ENCODE results near the gene TXK. TPM values are rescaled to one million over a fixed set of nuclear protein-coding genes. Genes with fewer than 3 reads are reported as not detected.

The TXK gene
- total RNA-seq, 1 experiment from 2014 or later, result 0.70 TPM

DNA sequence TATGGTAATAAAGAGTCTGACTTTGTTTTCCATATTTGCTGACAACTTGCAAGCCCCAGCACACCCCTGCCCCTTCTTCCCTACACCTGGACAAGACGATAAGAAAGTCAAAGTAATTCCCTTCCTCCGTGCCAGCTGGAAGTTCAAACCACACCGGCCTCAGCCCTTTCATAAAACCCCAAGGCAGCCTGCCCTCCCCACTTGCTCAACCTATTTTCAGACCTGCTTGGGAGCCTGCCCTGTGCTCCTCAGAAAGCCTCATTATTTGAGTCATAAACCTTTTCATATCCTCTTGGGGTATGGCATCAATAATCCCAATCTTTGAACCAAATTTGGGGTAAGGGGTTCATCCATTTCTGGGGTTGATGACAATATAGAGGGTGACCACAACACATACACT, 88.0 kb downstream of the TXK start:
- TF ChIP-seq SP1 (CRISPR knock-in tag; conservative IDR thresholded peaks at IDR 0.05) (no peak), CDX4 (CRISPR knock-in tag; IDR thresholded peaks at IDR 0.05; ENCODE audit: borderline replicate concordance) (no peak), OVOL2 (CRISPR knock-in tag; IDR thresholded peaks at IDR 0.05; ENCODE audit: borderline replicate concordance) (no peak), ZNF219 (CRISPR knock-in tag; IDR thresholded peaks at IDR 0.05; ENCODE audit: borderline replicate concordance) (no peak), NR3C1 (CRISPR knock-in tag; conservative IDR thresholded peaks at IDR 0.05; ENCODE audit: low read depth) (no peak), ZNF423 (CRISPR knock-in tag; IDR thresholded peaks at IDR 0.05) (no peak), ZMAT4 (CRISPR knock-in tag; IDR thresholded peaks at IDR 0.05) (no peak)
- TF ChIP-seq, protein P1, sequence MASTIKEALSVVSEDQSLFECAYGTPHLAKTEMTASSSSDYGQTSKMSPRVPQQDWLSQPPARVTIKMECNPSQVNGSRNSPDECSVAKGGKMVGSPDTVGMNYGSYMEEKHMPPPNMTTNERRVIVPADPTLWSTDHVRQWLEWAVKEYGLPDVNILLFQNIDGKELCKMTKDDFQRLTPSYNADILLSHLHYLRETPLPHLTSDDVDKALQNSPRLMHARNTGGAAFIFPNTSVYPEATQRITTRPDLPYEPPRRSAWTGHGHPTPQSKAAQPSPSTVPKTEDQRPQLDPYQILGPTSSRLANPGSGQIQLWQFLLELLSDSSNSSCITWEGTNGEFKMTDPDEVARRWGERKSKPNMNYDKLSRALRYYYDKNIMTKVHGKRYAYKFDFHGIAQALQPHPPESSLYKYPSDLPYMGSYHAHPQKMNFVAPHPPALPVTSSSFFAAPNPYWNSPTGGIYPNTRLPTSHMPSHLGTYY (CRISPR knock-in tag; IDR thresholded peaks at IDR 0.05), result no peak
- TF ChIP-seq, protein P2, sequence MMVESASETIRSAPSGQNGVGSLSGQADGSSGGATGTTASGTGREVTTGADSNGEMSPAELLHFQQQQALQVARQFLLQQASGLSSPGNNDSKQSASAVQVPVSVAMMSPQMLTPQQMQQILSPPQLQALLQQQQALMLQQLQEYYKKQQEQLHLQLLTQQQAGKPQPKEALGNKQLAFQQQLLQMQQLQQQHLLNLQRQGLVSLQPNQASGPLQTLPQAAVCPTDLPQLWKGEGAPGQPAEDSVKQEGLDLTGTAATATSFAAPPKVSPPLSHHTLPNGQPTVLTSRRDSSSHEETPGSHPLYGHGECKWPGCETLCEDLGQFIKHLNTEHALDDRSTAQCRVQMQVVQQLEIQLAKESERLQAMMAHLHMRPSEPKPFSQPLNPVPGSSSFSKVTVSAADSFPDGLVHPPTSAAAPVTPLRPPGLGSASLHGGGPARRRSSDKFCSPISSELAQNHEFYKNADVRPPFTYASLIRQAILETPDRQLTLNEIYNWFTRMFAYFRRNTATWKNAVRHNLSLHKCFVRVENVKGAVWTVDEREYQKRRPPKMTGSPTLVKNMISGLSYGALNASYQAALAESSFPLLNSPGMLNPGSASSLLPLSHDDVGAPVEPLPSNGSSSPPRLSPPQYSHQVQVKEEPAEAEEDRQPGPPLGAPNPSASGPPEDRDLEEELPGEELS (CRISPR knock-in tag; IDR thresholded peaks at IDR 0.05), result no peak
- no peak for DNase-seq (ENCODE audit: low spot score)
- H3K9me3 Mint-ChIP-seq, result peaks cover 3% of the 10 kb centered on the region; the same call in 1 of the 2 replicates
- H3K4me3 Mint-ChIP-seq, result no peak overlapping the region
- peaks cover 12% of the 10 kb centered on the region for H3K4me1 Mint-ChIP-seq
- H3K27me3 Mint-ChIP-seq (ENCODE audit: low read depth), result no peaks in the 10 kb centered on the region
- H3K27ac Mint-ChIP-seq, result no peak overlapping the region
- no peak for ATAC-seq
- ChIA-PET POLR2A (no interaction called here), CTCF (interaction anchor here (1.0 to 1.6 kb wide), 2 partner anchors 12 to 15 kb away, joined by 3 to 8 read pairs; no protein-coding TSS in a partner anchor)
- no peaks in the 10 kb centered on the region for H3K36me3 Mint-ChIP-seq

GRCh38 chr4:48044298-48044697, 89.8 kb downstream of the TXK start:
- Mint-ChIP-seq H3K4me1 (peaks cover 6% of the 10 kb centered on the region), H3K27ac (no peak overlapping the region), H3K27me3 (ENCODE audit: low read depth) (no peaks in the 10 kb centered on the region), H3K4me3 (no peak overlapping the region), H3K9me3 (no peaks in the 10 kb centered on the region), H3K36me3 (no peaks in the 10 kb centered on the region)
- ChIA-PET POLR2A (interaction anchor here (0.7 kb wide), 1 partner anchor 26 kb away, joined by 4 read pairs; no protein-coding TSS in a partner anchor), CTCF (interaction anchor here (1.6 kb wide), 1 partner anchor 10 kb away, joined by 8 read pairs; no protein-coding TSS in a partner anchor)
- DNase-seq (ENCODE audit: low spot score), result no peak
- ATAC-seq, result no peak
- TF ChIP-seq, protein P3, sequence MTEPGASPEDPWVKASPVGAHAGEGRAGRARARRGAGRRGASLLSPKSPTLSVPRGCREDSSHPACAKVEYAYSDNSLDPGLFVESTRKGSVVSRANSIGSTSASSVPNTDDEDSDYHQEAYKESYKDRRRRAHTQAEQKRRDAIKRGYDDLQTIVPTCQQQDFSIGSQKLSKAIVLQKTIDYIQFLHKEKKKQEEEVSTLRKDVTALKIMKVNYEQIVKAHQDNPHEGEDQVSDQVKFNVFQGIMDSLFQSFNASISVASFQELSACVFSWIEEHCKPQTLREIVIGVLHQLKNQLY (CRISPR knock-in tag; IDR thresholded peaks at IDR 0.05), result no peak
- TF ChIP-seq RORB (CRISPR knock-in tag; IDR thresholded peaks at IDR 0.05), result no peak
- no peak for TF ChIP-seq NFYB (CRISPR knock-in tag; conservative IDR thresholded peaks at IDR 0.05; ENCODE audit: low read depth)
- TF ChIP-seq, protein P4, sequence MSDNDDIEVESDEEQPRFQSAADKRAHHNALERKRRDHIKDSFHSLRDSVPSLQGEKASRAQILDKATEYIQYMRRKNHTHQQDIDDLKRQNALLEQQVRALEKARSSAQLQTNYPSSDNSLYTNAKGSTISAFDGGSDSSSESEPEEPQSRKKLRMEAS (CRISPR knock-in tag; IDR thresholded peaks at IDR 0.05), result no peak
- TF ChIP-seq, protein P1 (CRISPR knock-in tag; IDR thresholded peaks at IDR 0.05), result no peak
- no peak for TF ChIP-seq ZNF396 (CRISPR knock-in tag; IDR thresholded peaks at IDR 0.05; ENCODE audit: borderline replicate concordance)
- no peak for TF ChIP-seq ZNF138 (CRISPR knock-in tag; conservative IDR thresholded peaks at IDR 0.05)
- TF ChIP-seq ZNF121 (CRISPR knock-in tag; IDR thresholded peaks at IDR 0.05), result no peak
- TF ChIP-seq STAT6 (CRISPR knock-in tag; conservative IDR thresholded peaks at IDR 0.05; ENCODE audit: low read depth), result no peak
- TF ChIP-seq ZNF263 (CRISPR knock-in tag; IDR thresholded peaks at IDR 0.05; ENCODE audit: low read depth), result no peak
- no peak for TF ChIP-seq ESRRA (CRISPR knock-in tag; IDR thresholded peaks at IDR 0.05; ENCODE audit: borderline replicate concordance)
- TF ChIP-seq SMAD4 (CRISPR knock-in tag; IDR thresholded peaks at IDR 0.05), result no peak
- TF ChIP-seq PRRX2 (CRISPR knock-in tag; IDR thresholded peaks at IDR 0.05), result no peak
- TF ChIP-seq FOXJ3 (CRISPR knock-in tag; IDR thresholded peaks at IDR 0.05; ENCODE audit: borderline replicate concordance), result no peak
- TF ChIP-seq GRHL2 (CRISPR knock-in tag; IDR thresholded peaks at IDR 0.05; ENCODE audit: insufficient replicate concordance, severe bottlenecking), result no peak
- no peak for TF ChIP-seq CREB1 (CRISPR knock-in tag; IDR thresholded peaks at IDR 0.05)
- no peak for TF ChIP-seq ETV6 (CRISPR knock-in tag; IDR thresholded peaks at IDR 0.05)
- TF ChIP-seq MYBL2 (CRISPR knock-in tag; IDR thresholded peaks at IDR 0.05), result no peak
- no peak for TF ChIP-seq ZNF671 (CRISPR knock-in tag; IDR thresholded peaks at IDR 0.05)
